Immature natural killer cell (primary cell): ENCODE results near the gene CAMK1D. TPM values are rescaled to one million over a fixed set of nuclear protein-coding genes. Genes with fewer than 3 reads are reported as not detected.

Experiments used
- DNase-seq, 3 donors: peaks; one replicate each; pipeline ENCODE4 v3.0.0; 2022; ENCODE audit warnings: mixed read lengths in 1 of 3
- H3K27ac Mint-ChIP-seq, 6 donors: one replicate each; pipeline ENCODE4 v1.8.0; 2020; ENCODE audit warnings: mixed read lengths in 6 of 6, mild to moderate bottlenecking in 5 of 6, inconsistent platforms in 4 of 6, moderate library complexity in 3 of 6
- H3K27me3 Mint-ChIP-seq, 3 donors: one replicate each; pipeline ENCODE4 v1.8.0; 2020 to 2021; ENCODE audit warnings: low read depth in 3 of 3, mild to moderate bottlenecking in 3 of 3, mixed read lengths in 3 of 3, moderate library complexity in 3 of 3, inconsistent platforms in 1 of 3
- H3K36me3 Mint-ChIP-seq, 3 donors: one replicate each; pipeline ENCODE4 v1.8.0; 2020; ENCODE audit warnings: mixed read lengths in 3 of 3, inconsistent platforms in 2 of 3, mild to moderate bottlenecking in 2 of 3
- H3K4me1 Mint-ChIP-seq, 2 donors: one replicate each; pipeline ENCODE4 v1.8.0; 2020; ENCODE audit warnings: inconsistent platforms in 2 of 2, mild to moderate bottlenecking in 2 of 2, mixed read lengths in 2 of 2, moderate library complexity in 1 of 2
- H3K4me3 Mint-ChIP-seq, 5 donors: one replicate each; pipeline ENCODE4 v1.8.0; 2020; ENCODE audit warnings: mild to moderate bottlenecking in 5 of 5, mixed read lengths in 5 of 5, inconsistent platforms in 3 of 5, moderate library complexity in 3 of 5
- H3K9me3 Mint-ChIP-seq, 6 donors: one replicate each; pipeline ENCODE4 v1.8.0; 2020; ENCODE audit warnings: mild to moderate bottlenecking in 6 of 6, mixed read lengths in 6 of 6, inconsistent platforms in 4 of 6, moderate library complexity in 3 of 6
- polyA plus RNA-seq, 3 donors: library from polyadenylated mRNA; unstranded; fragments of 300-500 nt; fragmentation: Illumina TruSeq; gene quantifications; one replicate each; pipeline ENCODE4 v1.2.3, GENCODE V29; 2021

CAMK1D gene
- polyA plus RNA-seq, 3 donors from 2014 or later = 5.3 to 19.3 (median 7.7) TPM

DNA sequence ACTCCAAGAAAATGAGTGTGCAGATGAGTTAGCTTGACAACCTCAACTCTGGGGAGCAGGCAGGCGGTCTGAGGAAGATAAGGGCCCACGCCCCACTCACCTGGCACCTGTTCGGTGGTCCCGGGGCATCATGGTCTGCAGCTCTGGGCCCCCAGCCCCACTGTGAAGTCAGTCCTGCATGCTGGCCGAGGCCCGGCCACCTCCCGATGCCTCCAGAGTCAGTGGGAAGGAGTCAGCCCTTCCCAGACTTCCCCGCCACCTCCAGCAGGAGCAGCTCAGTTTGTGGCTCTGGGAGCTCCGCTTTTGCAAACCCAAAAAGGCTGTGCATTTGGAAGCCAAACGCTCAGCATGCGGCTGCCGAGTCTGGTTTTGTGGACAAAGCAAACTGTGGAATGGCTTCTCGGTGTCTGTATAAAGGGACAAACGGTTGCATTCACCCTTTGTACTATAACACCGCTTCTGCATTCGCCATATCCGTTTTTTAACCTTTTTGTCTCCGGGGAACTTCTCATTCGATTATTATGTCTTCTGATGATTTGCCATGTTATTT, 484.8 kb downstream of the CAMK1D start:
- Mint-ChIP-seq H3K4me1 (no peaks in the 10 kb centered on the region), H3K36me3 (peaks cover 4 to 13% (median 10%) of the 10 kb centered on the region in 3 donors), H3K9me3 (no peaks in the 10 kb centered on the region), H3K4me3 (no peak overlapping the region), H3K27me3 (no peaks in the 10 kb centered on the region), H3K27ac (no peak overlapping the region)
- DNase-seq = no peak

DNA sequence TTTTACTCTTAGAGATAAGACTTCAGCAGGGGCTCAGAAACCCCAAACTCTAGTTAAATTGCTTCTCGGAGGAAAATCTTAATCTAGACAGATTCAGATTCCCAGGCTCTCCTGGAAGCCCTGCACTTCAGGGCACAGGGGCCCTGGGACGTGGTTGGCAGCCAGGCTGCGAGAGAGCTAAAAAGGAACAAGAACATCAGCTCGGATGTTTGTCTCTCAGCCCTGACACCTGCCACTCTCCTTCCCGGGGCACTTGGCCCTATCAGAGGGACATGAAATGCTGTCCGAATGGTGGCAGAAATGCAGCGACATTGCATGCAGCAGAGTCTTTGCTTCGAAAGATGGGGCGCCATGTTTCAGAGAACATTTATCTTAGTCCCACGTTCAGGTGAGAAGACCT, 485.4 kb downstream of the CAMK1D start:
- no peaks in the 10 kb centered on the region for H3K9me3 Mint-ChIP-seq
- DNase-seq = no peak
- H3K27ac Mint-ChIP-seq = no peak overlapping the region
- H3K36me3 Mint-ChIP-seq = peaks cover 3 to 12% (median 9%) of the 10 kb centered on the region in 3 donors
- no peaks in the 10 kb centered on the region for H3K27me3 Mint-ChIP-seq
- H3K4me1 Mint-ChIP-seq = no peaks in the 10 kb centered on the region
- no peak overlapping the region for H3K4me3 Mint-ChIP-seq

DNA sequence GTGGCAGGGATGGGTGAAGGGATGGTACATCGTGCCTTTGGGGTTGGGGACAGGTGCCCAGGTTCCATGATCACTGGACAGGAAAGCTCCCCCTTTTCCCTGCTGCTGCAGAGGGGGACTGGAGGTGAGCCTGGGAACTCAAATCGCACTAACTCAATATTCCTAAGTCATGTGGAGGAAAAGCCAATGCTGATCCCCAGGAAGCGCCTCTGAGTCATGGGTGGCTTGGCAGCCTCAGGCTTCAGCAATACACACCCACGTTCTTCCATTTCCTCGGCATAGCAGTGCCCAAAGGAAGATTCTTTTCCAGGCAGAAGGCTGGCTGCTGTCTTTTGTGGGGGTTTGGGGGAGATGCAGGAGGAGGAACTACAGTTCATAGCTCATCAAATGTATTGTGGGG, 486.4 kb downstream of the CAMK1D start:
- DNase-seq = no peak
- peaks cover 3 to 11% (median 7%) of the 10 kb centered on the region in 3 donors for H3K36me3 Mint-ChIP-seq
- H3K9me3 Mint-ChIP-seq = no peaks in the 10 kb centered on the region
- H3K4me3 Mint-ChIP-seq = no peak overlapping the region
- H3K27me3 Mint-ChIP-seq = peaks cover 0 to under 1% (median 0%) of the 10 kb centered on the region in 3 donors
- no peak overlapping the region for H3K27ac Mint-ChIP-seq
- no peaks in the 10 kb centered on the region for H3K4me1 Mint-ChIP-seq

DNA sequence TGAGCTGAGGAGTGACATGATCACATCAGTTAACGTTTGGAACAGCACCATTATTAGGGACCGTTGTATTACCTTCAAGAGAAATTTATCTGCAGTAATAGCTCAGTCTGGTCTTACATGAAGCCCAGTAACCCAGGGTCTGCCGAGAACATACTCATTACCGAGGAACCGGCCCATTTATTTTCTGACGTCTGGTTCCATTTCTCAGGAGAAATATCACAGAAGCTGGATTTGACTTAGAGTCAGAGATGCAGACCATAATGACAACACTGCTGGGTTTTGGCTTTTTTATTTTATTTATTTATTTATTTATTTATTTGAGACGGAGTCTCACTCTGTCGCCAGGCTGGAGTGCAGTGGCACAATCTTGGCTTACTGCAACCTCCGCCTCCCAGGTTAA, 489.0 kb downstream of the CAMK1D start:
- Mint-ChIP-seq H3K27ac (no peak overlapping the region), H3K4me1 (no peaks in the 10 kb centered on the region), H3K36me3 (peaks cover 0 to 3% (median 3%) of the 10 kb centered on the region in 3 donors), H3K9me3 (no peaks in the 10 kb centered on the region), H3K4me3 (no peak overlapping the region), H3K27me3 (peaks cover 0 to 2% (median 0%) of the 10 kb centered on the region in 3 donors)
- no peak for DNase-seq

DNA sequence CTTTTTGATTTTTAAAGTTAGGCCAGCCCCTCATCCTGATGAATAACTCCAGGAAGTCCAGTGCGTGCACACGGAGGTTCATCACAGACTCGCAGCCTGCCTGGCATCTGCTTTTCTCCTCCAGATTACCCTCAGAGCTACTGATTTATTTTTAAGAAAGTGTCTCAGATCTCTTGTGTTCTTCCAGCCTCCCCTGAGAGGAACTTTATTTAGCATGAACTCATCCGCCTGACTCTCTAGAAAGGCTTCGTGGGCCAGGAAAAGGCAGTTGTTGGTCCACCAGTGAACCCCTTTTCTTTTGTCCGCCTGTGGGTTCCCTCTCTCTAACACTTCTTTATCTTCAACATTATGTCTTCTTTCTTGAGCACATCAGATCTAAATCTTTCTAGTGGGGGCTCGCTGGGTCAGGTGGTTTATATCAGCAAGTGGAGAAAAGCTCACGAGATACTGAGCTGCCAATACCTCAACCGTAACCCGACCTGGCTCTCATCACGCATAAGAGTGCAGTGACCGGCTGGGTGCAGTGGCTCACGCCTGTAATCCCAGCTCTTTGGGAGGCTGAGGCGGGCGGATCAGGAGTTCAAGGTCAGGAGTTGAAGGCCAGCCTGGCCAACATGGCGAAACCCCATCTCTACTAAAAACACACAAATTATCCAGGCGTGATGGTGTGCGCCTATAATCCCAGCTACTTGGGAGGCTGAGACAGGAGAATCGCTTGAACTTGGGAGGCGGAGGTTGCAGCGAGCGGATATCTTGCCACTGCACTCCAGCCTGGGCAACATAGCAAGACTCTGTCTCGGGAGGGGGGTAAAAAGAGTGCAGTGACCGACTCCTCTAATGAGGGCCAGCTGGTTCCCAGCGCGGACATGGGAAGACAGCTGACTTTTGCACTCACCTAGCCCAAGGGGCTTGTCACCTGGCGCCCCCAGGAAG, 489.9 kb downstream of the CAMK1D start:
- Mint-ChIP-seq H3K4me1 (no peaks in the 10 kb centered on the region), H3K36me3 (no peaks in the 10 kb centered on the region), H3K27me3 (peaks cover 0 to 2% (median 0%) of the 10 kb centered on the region in 3 donors), H3K9me3 (no peaks in the 10 kb centered on the region), H3K4me3 (no peak overlapping the region), H3K27ac (no peak overlapping the region)
- DNase-seq = no peak

DNA sequence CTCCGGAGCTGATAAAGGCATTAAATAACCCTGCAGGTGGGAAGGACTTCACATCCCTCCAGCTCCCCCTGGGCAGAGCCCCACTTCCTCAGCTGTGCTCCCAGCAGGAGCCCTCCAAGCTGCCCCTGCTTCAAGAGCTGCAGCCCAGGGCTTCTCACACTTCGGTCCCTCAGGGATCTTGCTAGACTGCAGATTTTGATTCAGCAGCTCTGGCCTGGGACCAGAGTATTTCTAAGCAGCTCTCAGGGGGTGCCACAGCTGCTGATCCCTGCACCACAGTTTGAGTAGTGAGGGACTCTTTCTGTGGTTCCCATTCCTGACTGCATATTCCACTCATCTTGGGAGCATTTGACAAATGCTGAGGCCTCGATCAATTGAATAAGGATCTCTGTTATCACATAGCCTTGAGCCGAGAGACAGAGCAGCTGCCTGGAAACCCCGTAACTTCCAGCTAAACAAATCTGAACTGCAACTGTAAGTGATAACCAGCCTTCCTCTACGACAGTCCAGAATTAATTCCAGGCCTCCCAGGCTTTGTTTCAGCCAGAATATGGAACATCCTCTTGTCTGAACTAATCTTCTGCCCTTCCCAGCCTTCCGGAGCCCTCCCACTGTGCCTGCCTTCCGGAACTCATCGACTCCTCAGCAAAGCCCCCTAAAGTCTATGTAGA, 490.7 kb downstream of the CAMK1D start:
- peaks cover 2 to 3% (median 2%) of the 10 kb centered on the region in 3 donors for H3K27me3 Mint-ChIP-seq
- no peaks in the 10 kb centered on the region for H3K4me1 Mint-ChIP-seq
- no peaks in the 10 kb centered on the region for H3K9me3 Mint-ChIP-seq
- no peak overlapping the region for H3K27ac Mint-ChIP-seq
- DNase-seq = no peak
- H3K36me3 Mint-ChIP-seq = no peaks in the 10 kb centered on the region
- H3K4me3 Mint-ChIP-seq = no peak overlapping the region

DNA sequence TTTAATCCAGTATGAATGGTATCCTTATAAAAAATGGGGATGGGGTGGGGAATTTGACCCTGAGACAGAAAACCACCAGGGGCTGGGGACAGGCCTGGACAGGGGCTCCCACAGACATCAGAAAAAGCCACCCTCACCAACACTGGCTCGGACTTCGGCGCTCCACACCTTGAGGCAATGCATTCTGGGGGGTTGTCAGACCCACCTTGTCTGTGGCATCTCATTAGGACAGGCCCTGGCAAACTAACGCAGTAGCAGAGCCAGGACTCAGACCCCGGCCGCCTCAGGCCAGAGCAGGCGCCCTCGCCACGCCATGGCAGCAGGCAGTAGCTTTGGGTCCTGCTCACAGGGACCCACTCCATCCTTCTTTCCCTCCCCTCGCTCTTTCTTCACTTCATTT, 492.1 kb downstream of the CAMK1D start:
- Mint-ChIP-seq H3K36me3 (no peaks in the 10 kb centered on the region), H3K4me3 (no peak overlapping the region), H3K9me3 (no peaks in the 10 kb centered on the region), H3K27ac (no peak overlapping the region), H3K4me1 (no peaks in the 10 kb centered on the region), H3K27me3 (peaks cover 2 to 4% (median 3%) of the 10 kb centered on the region in 3 donors)
- DNase-seq = no peak

DNA sequence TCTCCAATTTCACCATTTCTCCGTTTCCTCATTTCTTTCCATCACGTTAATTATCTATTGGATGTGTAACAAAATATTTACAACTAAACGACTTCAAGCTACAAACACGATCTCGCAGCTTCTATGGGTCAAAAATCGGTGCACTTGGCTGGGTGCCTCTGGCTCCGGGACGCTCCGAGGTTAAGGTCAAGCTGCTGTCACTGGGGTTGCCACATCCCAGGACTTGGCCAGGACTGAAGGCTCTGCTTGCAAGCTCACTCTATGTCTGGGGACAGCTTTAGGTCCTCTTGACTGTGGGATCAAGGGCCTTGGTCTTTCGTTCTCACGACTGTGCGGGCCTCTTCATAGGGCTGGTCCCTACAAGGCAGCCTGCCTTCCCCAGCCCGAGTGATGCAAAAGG, 492.5 kb downstream of the CAMK1D start:
- no peak for DNase-seq
- H3K9me3 Mint-ChIP-seq = no peaks in the 10 kb centered on the region
- no peak overlapping the region for H3K4me3 Mint-ChIP-seq
- H3K27ac Mint-ChIP-seq = no peak overlapping the region
- no peaks in the 10 kb centered on the region for H3K36me3 Mint-ChIP-seq
- no peaks in the 10 kb centered on the region for H3K4me1 Mint-ChIP-seq
- peaks cover 2 to 6% (median 3%) of the 10 kb centered on the region in 3 donors for H3K27me3 Mint-ChIP-seq

DNA sequence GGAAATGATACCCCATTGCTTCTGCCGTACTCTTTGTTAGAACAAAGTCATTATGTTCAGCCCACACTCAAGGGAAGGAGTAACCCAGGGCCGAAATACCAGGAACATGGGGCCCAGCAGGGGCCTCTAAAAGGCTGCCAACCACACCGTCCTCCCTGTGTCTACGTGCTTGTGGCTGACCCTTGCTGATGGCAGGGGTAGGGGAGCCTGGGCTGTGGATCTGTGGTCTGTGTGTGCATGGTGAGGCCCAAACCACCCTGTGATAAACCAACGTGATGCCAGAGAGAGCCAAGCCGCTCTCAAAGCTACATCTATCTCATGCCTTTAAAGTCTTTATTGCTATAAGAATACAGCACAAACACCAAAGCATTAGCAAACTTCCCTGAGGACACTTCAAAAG, 493.0 kb downstream of the CAMK1D start:
- H3K27me3 Mint-ChIP-seq = peaks cover 2 to 6% (median 5%) of the 10 kb centered on the region in 3 donors
- H3K4me1 Mint-ChIP-seq = no peaks in the 10 kb centered on the region
- H3K9me3 Mint-ChIP-seq = no peaks in the 10 kb centered on the region
- no peaks in the 10 kb centered on the region for H3K36me3 Mint-ChIP-seq
- H3K27ac Mint-ChIP-seq = no peak overlapping the region
- H3K4me3 Mint-ChIP-seq = no peak overlapping the region
- no peak for DNase-seq

DNA sequence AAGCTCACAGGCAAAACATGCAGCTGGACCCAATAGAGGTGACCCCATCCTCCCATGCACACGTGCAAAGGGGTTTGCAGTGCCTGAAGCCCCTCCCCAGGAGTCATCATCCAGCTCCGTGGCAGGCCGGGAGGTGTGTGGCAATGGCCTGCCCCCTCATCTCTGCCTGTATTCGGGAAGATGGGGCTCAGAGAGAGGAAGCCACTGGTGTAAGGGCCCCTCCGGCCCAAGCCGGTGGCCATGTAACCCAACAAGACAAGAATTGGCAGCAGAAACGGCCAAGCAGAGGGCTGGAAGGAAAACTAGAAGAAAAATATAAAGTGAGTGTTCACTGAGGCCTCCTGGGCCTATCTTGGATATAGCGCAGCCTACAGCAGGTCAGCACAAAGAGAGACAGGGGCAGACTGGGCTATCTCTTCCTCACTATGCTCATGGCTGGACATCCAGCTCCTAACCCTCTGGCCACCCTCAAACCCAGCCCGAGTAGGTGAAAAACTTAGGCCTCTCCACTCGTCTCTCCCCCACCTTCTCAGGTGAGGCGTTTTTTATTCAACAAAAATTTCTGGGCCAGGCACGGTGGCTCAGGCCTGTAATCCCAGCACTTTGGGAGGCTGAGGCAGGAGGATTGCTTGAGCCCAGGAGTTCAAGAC, 494.1 kb downstream of the CAMK1D start:
- no peak overlapping the region for H3K27ac Mint-ChIP-seq
- no peaks in the 10 kb centered on the region for H3K4me1 Mint-ChIP-seq
- H3K27me3 Mint-ChIP-seq = peaks cover 2 to 6% (median 5%) of the 10 kb centered on the region in 3 donors
- no peak overlapping the region for H3K4me3 Mint-ChIP-seq
- no peak for DNase-seq
- no peaks in the 10 kb centered on the region for H3K36me3 Mint-ChIP-seq
- H3K9me3 Mint-ChIP-seq = no peaks in the 10 kb centered on the region

DNA sequence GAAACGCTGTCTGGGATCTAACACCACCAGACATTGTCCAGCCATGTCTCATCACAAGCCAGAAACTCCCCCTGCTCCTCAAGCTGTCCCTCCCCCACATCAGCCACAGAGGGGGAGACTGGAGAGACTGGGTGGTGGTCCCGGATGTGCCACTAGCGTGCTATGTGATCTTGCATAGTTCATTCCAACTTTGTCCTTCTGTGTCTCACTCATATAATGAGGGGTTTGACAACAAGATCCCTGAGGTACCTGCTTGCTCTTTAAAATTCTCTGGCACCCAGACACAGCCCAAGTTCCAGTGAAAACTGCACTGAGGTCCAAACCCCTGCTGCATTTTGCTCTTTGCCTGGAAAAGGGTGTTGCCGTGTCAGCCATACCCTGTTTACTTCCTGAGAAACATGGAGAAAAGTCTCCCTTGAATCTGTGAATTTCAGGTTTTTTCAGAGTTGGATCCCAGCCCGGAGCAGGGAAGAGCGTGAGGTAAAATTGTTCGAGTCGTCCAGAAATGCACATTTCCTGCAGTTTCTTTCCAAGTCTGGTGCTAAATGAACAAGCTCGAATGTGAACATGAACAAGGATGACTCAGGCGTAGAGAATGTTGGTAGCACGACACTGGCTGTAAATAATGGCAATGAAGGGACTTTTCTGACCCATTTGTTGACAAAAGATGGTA, 495.6 kb downstream of the CAMK1D start:
- no peak for DNase-seq
- H3K36me3 Mint-ChIP-seq = no peaks in the 10 kb centered on the region
- no peak overlapping the region for H3K27ac Mint-ChIP-seq
- no peaks in the 10 kb centered on the region for H3K4me1 Mint-ChIP-seq
- H3K4me3 Mint-ChIP-seq = no peak overlapping the region
- no peaks in the 10 kb centered on the region for H3K9me3 Mint-ChIP-seq
- H3K27me3 Mint-ChIP-seq = peaks cover 3 to 10% (median 7%) of the 10 kb centered on the region in 3 donors

DNA sequence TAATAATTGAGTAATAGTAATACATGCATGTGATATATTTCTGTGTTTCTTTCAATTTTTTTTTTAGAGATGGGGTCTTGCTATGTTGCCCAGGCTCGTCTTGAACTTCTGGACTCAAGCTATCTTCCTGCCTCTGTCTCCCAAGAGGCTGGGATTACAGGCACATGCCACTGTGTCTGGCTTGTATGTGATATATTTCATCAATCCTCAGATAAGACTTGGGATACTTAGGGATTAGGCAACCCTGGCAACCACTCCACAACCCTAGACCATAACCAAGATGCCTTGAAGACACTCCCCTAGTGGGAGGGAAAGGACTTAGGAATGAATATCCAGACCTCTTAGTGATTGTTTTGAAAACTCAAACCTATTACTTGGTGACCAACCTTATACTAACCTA, 497.4 kb downstream of the CAMK1D start:
- Mint-ChIP-seq H3K36me3 (no peaks in the 10 kb centered on the region), H3K9me3 (no peaks in the 10 kb centered on the region), H3K27ac (no peak overlapping the region), H3K4me3 (no peak overlapping the region), H3K4me1 (no peaks in the 10 kb centered on the region), H3K27me3 (peaks cover 4 to 11% (median 7%) of the 10 kb centered on the region in 3 donors)
- no peak for DNase-seq

DNA sequence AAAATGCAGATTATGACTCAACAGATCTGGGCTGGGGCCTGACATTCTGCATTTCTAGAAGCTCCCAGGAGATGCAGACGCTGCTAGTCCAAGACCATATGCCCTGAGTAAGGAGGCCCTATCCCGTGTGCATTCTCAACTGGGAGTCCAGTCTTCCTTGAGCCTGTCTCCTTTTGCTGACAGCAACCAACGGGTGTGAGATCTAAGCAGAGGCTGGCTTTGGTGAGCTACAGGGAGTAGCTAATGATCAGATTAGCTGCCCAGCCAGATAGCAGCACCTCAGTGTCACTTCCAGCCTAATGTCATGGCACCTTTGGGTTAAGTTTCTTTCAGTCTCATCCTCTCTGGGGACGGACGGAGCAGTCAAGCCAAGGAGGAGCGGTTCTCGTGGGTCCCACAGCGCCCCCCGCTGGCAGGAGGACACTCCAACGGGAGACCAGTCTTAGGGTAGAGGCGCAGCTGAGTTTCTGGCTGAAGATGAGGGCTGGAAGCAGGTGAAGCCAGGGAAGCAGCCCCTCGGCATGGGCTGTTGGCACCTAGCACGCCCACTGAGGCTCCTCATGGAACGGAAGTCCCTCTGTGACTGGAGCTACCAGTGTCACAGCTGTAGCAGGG, 498.1 kb downstream of the CAMK1D start:
- no peak overlapping the region for H3K27ac Mint-ChIP-seq
- no peaks in the 10 kb centered on the region for H3K9me3 Mint-ChIP-seq

More for the DNA sequence above, 498.1 kb downstream of the CAMK1D start:
- Mint-ChIP-seq H3K36me3 (no peaks in the 10 kb centered on the region), H3K4me1 (no peaks in the 10 kb centered on the region), H3K4me3 (no peak overlapping the region), H3K27me3 (peaks cover 7 to 11% (median 7%) of the 10 kb centered on the region in 3 donors)
- no peak for DNase-seq
